ENCODE measurements around the gene GPX8.

GPX8 gene

GRCh38 chr5:55159763-55160492, at the start of gene GPX8:
Gene GPX8 (plus strand): TSS chr5:55160171. CDS start chr5:55160193, 22 bp downstream.
- DNase-seq, result no peak

- DNase-seq, result no peak
Measured at GRCh38 chr5:55110217-55110616, 49.8 kb upstream of the GPX8 start.

- no peak for DNase-seq
Measured at GRCh38 chr5:55113327-55113726, 46.6 kb upstream of the GPX8 start.

- no peak for DNase-seq
Measured at GRCh38 chr5:55114061-55114460, 45.9 kb upstream of the GPX8 start.

GRCh38 chr5:55123365-55123764, 36.6 kb upstream of the GPX8 start:
- DNase-seq, result no peak

- DNase-seq, result peak; percentile 9
Measured at GRCh38 chr5:55134053-55134722, 25.8 kb upstream of the GPX8 start.

GRCh38 chr5:55136521-55136920, 23.4 kb upstream of the GPX8 start:
- no peak for DNase-seq

- DNase-seq, result no peak
Measured at GRCh38 chr5:55140908-55141665, 18.9 kb upstream of the GPX8 start.

- DNase-seq, result no peak
Measured at GRCh38 chr5:55141945-55142690, 17.9 kb upstream of the GPX8 start.

- DNase-seq, result no peak
Measured at GRCh38 chr5:55143624-55144023, 16.3 kb upstream of the GPX8 start.

- no peak for DNase-seq
Measured at GRCh38 chr5:55146080-55146479, 13.9 kb upstream of the GPX8 start.

- DNase-seq, result peak; percentile 57
Measured at GRCh38 chr5:55146543-55147151, 13.3 kb upstream of the GPX8 start.

- DNase-seq, result no peak
Measured at GRCh38 chr5:55149308-55149795, 10.6 kb upstream of the GPX8 start.

- no peak for DNase-seq
Measured at GRCh38 chr5:55151923-55152842, 7.8 kb upstream of the GPX8 start.

- DNase-seq, result no peak
Measured at GRCh38 chr5:55154873-55155272, 5.1 kb upstream of the GPX8 start.

- DNase-seq, result no peak
Measured at GRCh38 chr5:55160493-55161209, 680 bp downstream of the GPX8 start.

- DNase-seq, result no peak
Measured at GRCh38 chr5:55162666-55163065, 2.7 kb downstream of the GPX8 start.

- no peak for DNase-seq
Measured at GRCh38 chr5:55171471-55171870, 11.5 kb downstream of the GPX8 start.

GRCh38 chr5:55172051-55172899, 12.3 kb downstream of the GPX8 start:
- peak; percentile 33 for DNase-seq

Measured in NK-92 treated with Interleukin-12 subunit alpha and Interleukin-12 subunit beta, amount 100 ng/mL, for 24 hours (cell line).